Measurements from ENCODE around the gene HDC.

HDC gene

GRCh38 chr15:50225938-50226337, 39.6 kb downstream of the HDC start:
- DNase-seq (ENCODE audit: low spot score): no peak

GRCh38 chr15:50225057-50225456, 40.5 kb downstream of the HDC start:
- no peak for DNase-seq (ENCODE audit: low spot score)

GRCh38 chr15:50224606-50225005, 40.9 kb downstream of the HDC start:
- DNase-seq (ENCODE audit: low spot score): peak; percentile 35

GRCh38 chr15:50222181-50222580, 43.3 kb downstream of the HDC start:
- no peak for DNase-seq (ENCODE audit: low spot score)

GRCh38 chr15:50219820-50220219, 45.7 kb downstream of the HDC start:
- no peak for DNase-seq (ENCODE audit: low spot score)

GRCh38 chr15:50218691-50219090, 46.8 kb downstream of the HDC start:
- DNase-seq (ENCODE audit: low spot score): no peak

- DNase-seq (ENCODE audit: low spot score): no peak
Observed at GRCh38 chr15:50218291-50218690, 47.2 kb downstream of the HDC start.

GRCh38 chr15:50210462-50211157, 54.9 kb downstream of the HDC start:
- DNase-seq (ENCODE audit: low spot score): no peak

GRCh38 chr15:50209809-50210208, 55.7 kb downstream of the HDC start:
- no peak for DNase-seq (ENCODE audit: low spot score)

GRCh38 chr15:50206020-50206419, 59.5 kb downstream of the HDC start:
- no peak for DNase-seq (ENCODE audit: low spot score)

GRCh38 chr15:50202003-50202402, 63.5 kb downstream of the HDC start:
- DNase-seq (ENCODE audit: low spot score): no peak

GRCh38 chr15:50192926-50193620, 72.5 kb downstream of the HDC start:
- DNase-seq (ENCODE audit: low spot score): no peak

- no peak for DNase-seq (ENCODE audit: low spot score)
Observed at GRCh38 chr15:50192164-50192563, 73.4 kb downstream of the HDC start.

All from AG08396 (cell line).